Stomach smooth muscle (tissue), 2 donors: ENCODE data around the gene P2RX6.

Experiments used
- H3K27ac ChIP-seq: one replicate; pipeline ENCODE4 v1.7.0; 2013; ENCODE audit warnings: mild to moderate bottlenecking, low read length, inconsistent platforms
- H3K27me3 ChIP-seq, 2 donors: one replicate each; pipeline ENCODE4 v1.7.0; 2013; ENCODE audit warnings: low read length in 2 of 2; ENCODE audit not compliant: insufficient read depth in 2 of 2, control insufficient read depth in 1 of 2
- H3K36me3 ChIP-seq, 2 donors: one replicate each; pipeline ENCODE4 v1.7.0; 2013; ENCODE audit warnings: low read length in 2 of 2; ENCODE audit not compliant: control insufficient read depth in 2 of 2, insufficient read depth in 2 of 2
- H3K4me1 ChIP-seq: one replicate; pipeline ENCODE4 v1.7.0; 2013; ENCODE audit warnings: low read length; ENCODE audit not compliant: control insufficient read depth, insufficient read depth
- H3K4me3 ChIP-seq, 2 donors: one replicate each; pipeline ENCODE4 v1.7.0; 2013; ENCODE audit warnings: low read length in 2 of 2
- H3K9ac ChIP-seq, 2 donors: one replicate each; pipeline ENCODE4 v1.7.0; 2013; ENCODE audit warnings: low read length in 2 of 2, mild to moderate bottlenecking in 1 of 2
- H3K9me3 ChIP-seq, 2 donors: one replicate each; pipeline ENCODE4 v1.7.0; 2013; ENCODE audit warnings: low read length in 2 of 2; ENCODE audit not compliant: control insufficient read depth in 2 of 2
- donor health status: healthy.
- donor health status: Pancreatic carcinoma.

The P2RX6 gene

DNA sequence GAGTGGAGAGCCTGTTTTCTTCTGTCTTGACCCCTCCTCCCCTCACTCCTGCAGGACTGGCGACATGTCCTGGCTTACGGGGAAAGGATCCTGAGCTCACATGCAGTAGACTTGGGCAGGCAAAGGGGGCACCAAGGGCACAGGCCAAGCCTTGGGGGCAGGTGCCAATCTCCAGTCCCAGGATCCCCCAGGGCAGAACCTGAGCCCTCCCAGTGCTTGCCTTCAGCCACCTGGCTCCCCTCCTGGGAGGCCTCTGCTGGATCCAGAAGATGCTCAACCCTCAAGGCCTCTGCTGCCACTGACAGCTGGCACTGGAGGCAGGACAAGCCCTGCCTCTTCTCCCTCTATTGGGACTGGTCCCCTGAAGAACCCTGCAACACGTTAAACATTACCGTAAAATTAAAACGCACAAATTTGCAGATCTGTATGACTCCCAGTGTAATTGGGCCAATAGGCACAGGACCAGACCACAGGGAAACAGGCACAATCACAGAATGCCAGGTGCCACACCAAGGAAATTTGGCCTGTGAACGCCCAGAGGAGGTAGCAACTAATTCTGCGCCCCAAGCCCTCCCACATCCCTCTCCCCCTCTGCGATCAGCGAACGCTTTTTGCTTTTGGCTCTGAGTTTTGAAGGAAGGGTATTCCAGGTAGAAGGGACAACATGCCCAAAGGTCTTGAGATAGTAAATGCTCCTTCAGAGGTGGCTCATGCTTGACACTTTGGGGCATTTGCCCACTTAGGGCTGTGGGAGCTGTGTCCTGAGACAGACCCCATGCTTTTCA is 33.8 kb upstream of the P2RX6 start:
- Histone ChIP-seq H3K36me3 (peaks cover 9% of the 10 kb centered on the region in 2 donors), H3K27ac (peak overlapping the region; percentile 84), H3K9ac (peak overlapping the region; percentile 93 to 98), H3K27me3 (no peaks in the 10 kb centered on the region), H3K4me1 (peaks cover 40% of the 10 kb centered on the region), H3K9me3 (peaks cover 0 to 6% of the 10 kb centered on the region in 2 donors), H3K4me3 (peak overlapping the region; percentile 93 to 96)

DNA sequence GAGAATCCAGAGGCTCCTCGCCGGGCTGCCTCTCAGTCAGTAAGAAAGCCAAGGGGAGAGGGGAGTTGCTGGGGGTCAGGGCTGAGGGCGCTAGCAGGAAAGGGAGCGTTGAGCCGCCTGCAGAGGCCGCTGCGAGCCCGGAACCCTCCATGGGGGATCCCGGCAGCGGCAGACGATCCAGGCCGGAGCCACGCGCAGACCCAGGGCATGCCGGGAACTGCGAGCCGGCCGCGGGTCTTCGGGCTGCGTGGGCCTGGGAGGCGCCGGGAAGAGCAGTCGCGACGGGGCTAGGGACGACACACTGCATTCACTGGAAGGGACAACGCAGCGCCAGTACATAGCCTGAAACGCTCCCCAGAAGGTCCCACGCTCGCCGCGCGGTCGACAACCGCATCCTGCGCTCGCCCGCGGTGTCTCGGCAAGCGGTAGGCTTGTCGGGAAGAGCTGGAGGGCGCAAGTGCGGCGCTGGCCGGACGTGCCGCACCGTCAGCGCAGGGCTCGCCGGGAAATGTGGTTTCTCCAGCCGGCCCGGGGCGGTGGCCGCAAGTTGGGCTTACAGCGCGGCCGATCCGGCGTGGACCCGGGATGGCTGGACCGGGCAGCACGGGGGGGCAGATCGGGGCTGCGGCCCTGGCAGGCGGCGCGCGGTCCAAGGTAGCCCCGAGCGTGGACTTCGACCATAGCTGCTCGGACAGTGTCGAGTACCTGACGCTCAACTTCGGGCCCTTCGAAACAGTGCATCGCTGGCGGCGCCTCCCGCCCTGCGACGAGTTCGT is 33.0 kb upstream of the P2RX6 start, which contains the start of gene LZTR1:
LZTR1 (plus strand) TSS at position 511 of the 776 bp plus-strand sequence; CDS start at position 586, 75 bp downstream.
- H3K9me3 ChIP-seq = peaks cover 0 to 6% of the 10 kb centered on the region in 2 donors
- H3K36me3 ChIP-seq = peaks cover 9 to 12% of the 10 kb centered on the region in 2 donors
- peak within 1 kb of the TSS; percentile 93 to 96 for H3K4me3 ChIP-seq
- H3K27me3 ChIP-seq = no peaks in the 10 kb centered on the region
- H3K9ac ChIP-seq = peak within 1 kb of the TSS; percentile 93 to 98
- H3K4me1 ChIP-seq = peaks cover 40% of the 10 kb centered on the region
- peak within 1 kb of the TSS; percentile 84 for H3K27ac ChIP-seq

DNA sequence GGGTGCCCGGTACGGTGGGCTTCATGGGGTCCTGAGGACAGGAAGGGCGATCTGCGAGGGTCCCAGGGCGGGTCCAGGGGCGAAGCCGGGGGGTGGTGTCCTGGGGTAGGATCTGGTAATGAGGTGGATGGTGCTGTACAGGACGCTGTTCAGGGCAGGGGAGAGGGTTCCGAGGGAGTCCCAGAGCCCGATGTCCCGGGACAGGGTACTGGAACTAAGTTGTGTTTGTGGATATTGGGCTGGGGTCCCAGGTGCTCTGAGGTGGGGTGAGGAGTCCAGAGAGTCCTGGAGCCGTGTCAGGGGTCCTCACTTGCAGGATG is 32.4 kb upstream of the P2RX6 start:
- Histone ChIP-seq H3K27me3 (no peaks in the 10 kb centered on the region), H3K27ac (peak overlapping the region; percentile 84), H3K9me3 (peaks cover 0 to 6% of the 10 kb centered on the region in 2 donors), H3K4me1 (peaks cover 40% of the 10 kb centered on the region), H3K4me3 (peak overlapping the region; percentile 93 to 96), H3K36me3 (peaks cover 12% of the 10 kb centered on the region in 2 donors), H3K9ac (peak overlapping the region; percentile 93 to 98)

DNA sequence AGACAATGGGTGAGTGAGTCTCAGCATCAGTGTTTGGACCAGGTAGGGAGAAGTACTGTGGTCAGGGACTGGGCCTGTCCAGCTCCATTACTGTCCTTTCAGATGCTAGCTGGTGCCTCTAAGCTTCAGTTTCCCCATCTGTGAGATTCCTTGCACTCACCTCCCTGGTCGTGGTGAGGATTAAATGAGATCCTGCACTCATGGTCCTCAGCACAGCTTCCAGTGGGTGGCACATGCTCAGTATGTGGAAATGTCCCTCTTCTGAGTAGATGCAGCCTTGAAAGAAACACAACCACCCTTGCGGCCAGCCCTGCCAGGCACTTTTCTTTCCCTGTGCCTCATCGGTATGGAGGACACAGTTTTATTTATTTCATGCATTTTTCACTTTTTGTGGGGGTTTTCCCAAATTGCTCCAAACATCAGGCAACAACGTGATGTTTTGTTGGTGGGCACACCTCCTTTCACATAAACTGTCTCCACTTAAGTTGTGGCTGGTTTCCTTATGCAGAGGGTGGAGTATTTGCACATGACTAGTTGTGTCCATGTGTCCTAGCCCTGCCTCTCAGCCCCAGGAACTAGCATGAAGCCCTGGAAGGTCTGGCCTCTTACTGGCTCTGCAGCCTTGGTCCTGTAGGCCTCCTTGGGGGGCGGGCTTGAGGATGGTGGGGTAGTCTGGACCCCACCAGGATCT is 31.7 kb upstream of the P2RX6 start:
- Histone ChIP-seq H3K4me3 (peak overlapping the region; percentile 93 to 96), H3K36me3 (peaks cover 15 to 18% of the 10 kb centered on the region in 2 donors), H3K4me1 (peaks cover 40% of the 10 kb centered on the region), H3K27me3 (no peaks in the 10 kb centered on the region), H3K9ac (peak overlapping the region; percentile 93 to 98), H3K9me3 (peaks cover 0 to 5% of the 10 kb centered on the region in 2 donors), H3K27ac (no peak overlapping the region)

GRCh38 chr22:20985720-20986119 is 29.2 kb upstream of the P2RX6 start:
- H3K36me3 ChIP-seq = peaks cover 19 to 25% of the 10 kb centered on the region in 2 donors
- H3K4me1 ChIP-seq = peaks cover 30% of the 10 kb centered on the region
- H3K4me3 ChIP-seq = no peak overlapping the region
- no peaks in the 10 kb centered on the region for H3K9me3 ChIP-seq
- H3K27me3 ChIP-seq = no peaks in the 10 kb centered on the region
- H3K9ac ChIP-seq = no peak overlapping the region
- H3K27ac ChIP-seq = no peak overlapping the region

DNA sequence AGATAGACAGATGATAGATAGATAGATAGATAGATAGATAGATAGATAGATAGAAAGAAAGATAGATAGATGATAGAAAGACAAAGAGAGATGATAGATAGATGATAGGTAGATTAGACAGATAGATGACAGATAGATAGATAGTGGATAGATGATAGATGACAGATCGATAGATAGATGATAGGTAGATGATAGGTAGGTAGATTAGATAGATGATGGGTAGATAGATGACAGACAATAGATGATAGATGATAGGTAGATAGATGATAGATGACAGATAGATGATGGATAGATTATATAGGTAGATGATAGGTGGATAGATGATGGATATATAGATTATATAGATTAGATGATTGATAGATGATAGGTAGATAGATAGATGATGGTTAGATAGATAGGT is 28.6 kb upstream of the P2RX6 start:
- Histone ChIP-seq H3K27ac (no peak overlapping the region), H3K9ac (no peak overlapping the region), H3K9me3 (no peaks in the 10 kb centered on the region), H3K4me3 (no peak overlapping the region), H3K36me3 (peaks cover 19 to 25% of the 10 kb centered on the region in 2 donors), H3K4me1 (peaks cover 23% of the 10 kb centered on the region), H3K27me3 (no peaks in the 10 kb centered on the region)

DNA sequence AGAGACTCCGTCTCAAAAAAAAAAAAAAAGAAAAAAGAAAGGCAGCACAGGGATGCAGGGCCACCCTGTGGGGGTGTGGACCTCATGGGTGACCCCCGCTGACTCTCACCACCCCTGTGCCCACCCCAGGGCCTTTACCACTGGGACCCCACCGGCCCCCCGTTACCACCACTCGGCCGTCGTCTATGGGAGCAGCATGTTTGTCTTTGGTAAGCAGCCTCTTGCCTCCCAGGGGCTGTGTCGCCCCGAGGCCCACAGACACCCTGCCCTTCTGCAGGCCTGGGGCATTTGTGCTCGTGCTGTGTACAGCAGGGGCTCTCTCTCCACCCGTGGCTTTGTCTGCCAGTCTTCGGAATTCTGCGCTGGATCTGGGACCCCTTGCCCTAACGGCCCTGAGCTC is 27.6 kb upstream of the P2RX6 start:
- Histone ChIP-seq H3K4me1 (peaks cover 18% of the 10 kb centered on the region), H3K4me3 (no peak overlapping the region), H3K27ac (no peak overlapping the region), H3K9me3 (no peaks in the 10 kb centered on the region), H3K9ac (no peak overlapping the region), H3K27me3 (no peaks in the 10 kb centered on the region), H3K36me3 (peaks cover 26 to 35% of the 10 kb centered on the region in 2 donors)

- Histone ChIP-seq H3K27me3 (no peaks in the 10 kb centered on the region), H3K9ac (peak overlapping the region in 1 of 2 donors; percentile 13), H3K4me3 (no peak overlapping the region), H3K4me1 (peaks cover 6% of the 10 kb centered on the region), H3K27ac (no peak overlapping the region), H3K36me3 (peaks cover 26 to 43% of the 10 kb centered on the region in 2 donors), H3K9me3 (no peaks in the 10 kb centered on the region)
Observed at GRCh38 chr22:20988573-20989322, 26.2 kb upstream of the P2RX6 start.

GRCh38 chr22:20989323-20990138 is 25.4 kb upstream of the P2RX6 start:
- H3K9me3 ChIP-seq = no peaks in the 10 kb centered on the region
- H3K27ac ChIP-seq = no peak overlapping the region
- peaks cover 20 to 42% of the 10 kb centered on the region in 2 donors for H3K36me3 ChIP-seq
- H3K4me1 ChIP-seq = peaks cover 3% of the 10 kb centered on the region
- H3K9ac ChIP-seq = no peak overlapping the region
- no peaks in the 10 kb centered on the region for H3K27me3 ChIP-seq
- H3K4me3 ChIP-seq = no peak overlapping the region
